GM12878 (cell line): ENCODE data around the gene KCNA2. TPM values are rescaled to one million over a fixed set of nuclear protein-coding genes. Genes with fewer than 3 reads are reported as not detected.
A peak's percentile ranks its signal among the peaks of the same experiment; 100 is the strongest.

Source experiments
- ATAC-seq: fragments of 200-7000 bp; cut with Tn5 transposase; 3 replicates; pipeline ENCODE4 v1.9.1; 2020; ENCODE audit warnings: mild to moderate bottlenecking, moderate library complexity
- BruUV-seq: library from RNA; stranded (reverse); fragments of 400-500 nt; replicated peaks from 2 replicates; lab custom pipeline; 2021; lab: Mats Ljungman, UMichigan
- CTCF ChIA-PET: fragments of 300-600 bp; sonication (Branson Sonifier 250); formaldehyde crosslinking; extraction: SDS; loops from one replicate; lab custom pipeline; 2021; ENCODE audit warnings: inconsistent platforms; lab: Yijun Ruan, JAX
- POLR2A ChIA-PET: fragments of 350-600 bp; formaldehyde crosslinking; extraction: SDS; loops from one replicate; lab custom pipeline; 2021; ENCODE audit warnings: inconsistent platforms; lab: Charles Lee
- RAD21 ChIA-PET: fragments of 300-600 bp; sonication (Branson Sonifier 250); formaldehyde crosslinking; loops from one replicate; lab custom pipeline; 2023; ENCODE audit warnings: antibody characterized with exemption; ENCODE audit not compliant: unreplicated experiment; lab: Charles Lee
- SMC1A ChIA-PET: fragments of 300-600 bp; sonication (Branson Sonifier 250); formaldehyde crosslinking; loops from one replicate; lab custom pipeline; 2023; ENCODE audit not compliant: unreplicated experiment, uncharacterized antibody; lab: Charles Lee
- DNase-seq: peaks from one replicate; pipeline ENCODE4 v3.0.0-alpha.2; 2011; ENCODE audit warnings: low read depth, low spot score
- FAIRE-seq: peaks from 3 replicates; lab custom pipeline; 2011; peaks lifted over from hg19 to GRCh38; lab: Jason Lieb, UNC
- H2AFZ ChIP-seq: 2 replicates; pipeline ENCODE4 v1.6.0; 2011; ENCODE audit warnings: low read depth, low read length, control low read depth; ENCODE audit not compliant: control insufficient read depth
- H3K27ac ChIP-seq: 2 replicates; pipeline ENCODE4 v1.5.1; 2011; ENCODE audit warnings: control low read depth; ENCODE audit not compliant: control insufficient read depth, insufficient read depth
- H3K27me3 ChIP-seq, 2 experiments: replicated peaks in 1 of 2; 2 replicates each; pipeline versions ENCODE4 v1.6.0 to v1.6.1; 2011; ENCODE audit warnings: low read length in 1 of 2; ENCODE audit not compliant: control insufficient read depth in 2 of 2, insufficient read depth in 2 of 2
- H3K36me3 ChIP-seq, 2 experiments: 2 replicates each; pipeline ENCODE4 v1.5.1; 2011; ENCODE audit warnings: low read length in 1 of 2; ENCODE audit not compliant: control insufficient read depth in 2 of 2, insufficient read depth in 2 of 2
- H3K4me1 ChIP-seq: 2 replicates; pipeline ENCODE4 v1.6.1; 2011; ENCODE audit warnings: mild to moderate bottlenecking, low read length, moderate library complexity, mixed read lengths; ENCODE audit not compliant: control insufficient read depth, insufficient read depth
- H3K4me2 ChIP-seq: 2 replicates; pipeline ENCODE4 v1.6.0; 2011; ENCODE audit warnings: control low read depth; ENCODE audit not compliant: control insufficient read depth, insufficient read depth
- H3K4me3 ChIP-seq: fragments of 200-600 bp; sonication (generic); 2 replicates; pipeline ENCODE4 v1.5.1; 2016
- H3K79me2 ChIP-seq: 2 replicates; pipeline ENCODE4 v1.6.0; 2011; ENCODE audit warnings: low read length; ENCODE audit not compliant: control insufficient read depth, insufficient read depth
- H3K9ac ChIP-seq: 2 replicates; pipeline ENCODE4 v1.8.0; 2011; ENCODE audit warnings: low read length, control low read depth, mixed read lengths; ENCODE audit not compliant: control insufficient read depth, insufficient read depth
- H3K9me3 ChIP-seq: replicated peaks from 3 replicates; pipeline ENCODE4 v1.5.1; 2011; ENCODE audit warnings: mild to moderate bottlenecking, low read length; ENCODE audit not compliant: control insufficient read depth, insufficient read depth
- H4K20me1 ChIP-seq: 2 replicates; pipeline ENCODE4 v1.6.0; 2011; ENCODE audit not compliant: control insufficient read depth, insufficient read depth
- ESRRA ChIP-seq: IDR thresholded peaks from 2 replicates; pipeline ENCODE4 v1.6.1; 2012; ENCODE audit warnings: mild to moderate bottlenecking, low read length, improper control_type of control experiment
- MLLT1 ChIP-seq: fragments of 450-650 bp; IDR thresholded peaks from 2 replicates; pipeline ENCODE4 v1.6.1; 2016; ENCODE audit warnings: mild to moderate bottlenecking
- NFXL1 ChIP-seq: fragments of 450-650 bp; IDR thresholded peaks from 2 replicates; pipeline ENCODE4 v1.6.1; 2017; ENCODE audit warnings: antibody characterized with exemption, mild to moderate bottlenecking, borderline replicate concordance
- WGBS: methylation state at CpG from one replicate; pipeline ENCODE4 v1.1.6; 2016; ENCODE audit warnings: low lambda C conversion rate; ENCODE audit not compliant: insufficient replicate concordance, insufficient coverage; ENCODE audit errors: missing lambda C conversion rate; 5-methylcytosine and 5-hydroxymethylcytosine counted together
- in situ Hi-C: fragments of 300-500 bp; cut with MboI; formaldehyde crosslinking; loops from 9 replicates; pipeline ENCODE4 v1.14.3; 2018; ENCODE audit warnings: mixed read lengths
- intact Hi-C: fragments of 100-400 bp; cut with micrococcal nuclease; formaldehyde crosslinking; loops from one replicate; pipeline ENCODE4 v1.14.2; 2022; ENCODE audit not compliant: unreplicated experiment
- polyA plus RNA-seq, 11 experiments: library from polyadenylated mRNA; depleted of rRNA in 4 of 11; unstranded in 6 of 11; stranded (reverse) in 5 of 11; fragments of >200 nt; fragmentation: Nextera tagmentation in 4 of 11; fragmentation: Illumina TruSeq in 1 of 11; extraction: Ambion mirVana in 4 of 11; extraction: Trizol in 1 of 11; gene quantifications; 1 replicate in 1 of 11; 2 replicates in 10 of 11; pipeline versions ENCODE4 v1.2.1 to v1.2.3, GENCODE V29; 2011 to 2016; ENCODE audit warnings: inconsistent platforms in 2 of 11, missing spikeins in 2 of 11, low read depth in 1 of 11
- total RNA-seq, 4 experiments: library from RNA; depleted of rRNA in 3 of 4; stranded (reverse); fragments of >200 nt in 3 of 4; fragmentation: Illumina TruSeq in 1 of 4; extraction: Trizol in 1 of 4; gene quantifications; 2 replicates each; pipeline versions ENCODE4 v1.2.1 to v1.2.3, GENCODE V29; 2013 to 2021

KCNA2 gene
- total and polyA plus RNA-seq, 10 of the 15 experiments (the other 5 are each of a cell fraction or from before 2014, with no cell fraction given): 0.02 to 0.56 (median 0.10) TPM; not detected in 2

GRCh38 chr1:110633646-110634030, 27.5 kb upstream of the KCNA2 start:
- in situ Hi-C loops: no loop called here
- ChIA-PET RAD21 (interaction anchor here (1.1 to 6.4 kb wide), 6 partner anchors 12 to 131 kb away, joined by 3 to 82 read pairs (median 14); no protein-coding TSS in a partner anchor), POLR2A (interaction anchor here (1.0 to 2.7 kb wide), 3 partner anchors 11 to 132 kb away, joined by 3 to 23 read pairs (median 5); no protein-coding TSS in a partner anchor), CTCF (interaction anchor here (0.8 to 6.8 kb wide), 6 partner anchors 13 to 132 kb away, joined by 4 to 86 read pairs (median 28); no protein-coding TSS in a partner anchor)
- H3K4me1 ChIP-seq: peaks cover 74% of the 10 kb centered on the region
- H3K9ac ChIP-seq: no peak overlapping the region
- H2AFZ ChIP-seq: no peak overlapping the region
- H3K4me3 ChIP-seq: no peak overlapping the region
- no peaks in the 10 kb centered on the region; the same call in 2 of the 3 replicates for H3K9me3 ChIP-seq
- TF ChIP-seq NFXL1: no peak
- no peak for TF ChIP-seq MLLT1
- no peak for TF ChIP-seq ESRRA
- TF ChIP-seq, all 136 proteins: peak for 0
- no peaks in the 10 kb centered on the region for H3K36me3 ChIP-seq
- intact Hi-C loops: loop anchor here (2.0 to 10.0 kb wide), 4 partner anchors 39 to 591 kb away; partner anchors contain the start of genes CD53 and CHI3L2
- no peak overlapping the region; the same call in 1 of the 2 replicates for H3K4me2 ChIP-seq
- H4K20me1 ChIP-seq: no peaks in the 10 kb centered on the region
- no TSS peak for BruUV-seq
- no peaks in the 10 kb centered on the region for H3K27me3 ChIP-seq
- H3K79me2 ChIP-seq: no peaks in the 10 kb centered on the region
- no peak for DNase-seq
- 94% methylated on average over 2 of the region's 2 CpGs for whole genome bisulfite sequencing
- SMC1A ChIA-PET: interaction anchor here (1.8 to 11.2 kb wide), 3 partner anchors 15 to 131 kb away, joined by 6 to 144 read pairs (median 44); no protein-coding TSS in a partner anchor
- no peak for ATAC-seq
- peak overlapping the region; percentile 87 for H3K27ac ChIP-seq
- no peak for FAIRE-seq
